Astrocyte (in vitro differentiated cells and primary cell): ENCODE data around the gene AIRE. TPM values are rescaled to one million over a fixed set of nuclear protein-coding genes. Genes with fewer than 3 reads are reported as not detected.

Source experiments
- DNase-seq: peaks from one replicate; pipeline ENCODE4 v3.0.0-alpha.2; 2010; ENCODE audit warnings: low read depth
- FAIRE-seq: peaks from 2 replicates; lab custom pipeline; 2011; peaks lifted over from hg19 to GRCh38; lab: Jason Lieb, UNC
- H2AFZ ChIP-seq: 2 replicates; pipeline ENCODE4 v1.6.0; 2012; ENCODE audit warnings: low read depth, low read length, inconsistent platforms
- H3K27ac ChIP-seq: 2 replicates; pipeline ENCODE4 v1.5.1; 2011; ENCODE audit warnings: low read depth, low read length, inconsistent platforms
- H3K27me3 ChIP-seq: 2 replicates; pipeline ENCODE4 v1.6.0; 2011; ENCODE audit warnings: low read length, inconsistent platforms; ENCODE audit not compliant: insufficient read depth
- H3K36me3 ChIP-seq: 2 replicates; pipeline ENCODE4 v1.5.1; 2011; ENCODE audit warnings: low read length, inconsistent platforms; ENCODE audit not compliant: insufficient read depth
- H3K4me1 ChIP-seq: 2 replicates; pipeline ENCODE4 v1.5.1; 2011; ENCODE audit warnings: low read length, inconsistent platforms; ENCODE audit not compliant: insufficient read depth
- H3K4me2 ChIP-seq: 2 replicates; pipeline ENCODE4 v1.6.0; 2012; ENCODE audit warnings: low read length, inconsistent platforms
- H3K4me3 ChIP-seq: 2 replicates; pipeline ENCODE4 v1.5.1; 2011; ENCODE audit warnings: low read depth, mild to moderate bottlenecking, low read length, inconsistent platforms; ENCODE audit not compliant: insufficient read depth
- H3K79me2 ChIP-seq: 2 replicates; pipeline ENCODE4 v1.6.0; 2012; ENCODE audit warnings: mild to moderate bottlenecking, low read length, inconsistent platforms; ENCODE audit not compliant: insufficient read depth
- H3K9ac ChIP-seq: 2 replicates; pipeline ENCODE4 v1.6.0; 2012; ENCODE audit warnings: mild to moderate bottlenecking, low read length, inconsistent platforms
- H3K9me3 ChIP-seq: 2 replicates; pipeline ENCODE4 v1.5.1; 2012; ENCODE audit warnings: low read depth, mild to moderate bottlenecking, low read length, inconsistent platforms; ENCODE audit not compliant: insufficient read depth
- H4K20me1 ChIP-seq: 2 replicates; pipeline ENCODE4 v1.6.0; 2012; ENCODE audit warnings: low read length, inconsistent platforms; ENCODE audit not compliant: insufficient read depth
- H3K27ac Mint-ChIP-seq: one replicate; pipeline ENCODE4 v1.8.0; 2021; ENCODE audit warnings: mild to moderate bottlenecking, mixed read lengths; ENCODE audit not compliant: unreplicated experiment
- H3K27me3 Mint-ChIP-seq: one replicate; pipeline ENCODE4 v1.8.0; 2021; ENCODE audit warnings: low read depth, mixed read lengths; ENCODE audit not compliant: unreplicated experiment
- H3K36me3 Mint-ChIP-seq: one replicate; pipeline ENCODE4 v1.8.0; 2021; ENCODE audit warnings: low read depth, mixed read lengths; ENCODE audit not compliant: unreplicated experiment
- H3K4me1 Mint-ChIP-seq: one replicate; pipeline ENCODE4 v1.8.0; 2021; ENCODE audit warnings: low read depth, mixed read lengths; ENCODE audit not compliant: unreplicated experiment
- H3K4me3 Mint-ChIP-seq: one replicate; pipeline ENCODE4 v1.8.0; 2021; ENCODE audit warnings: mild to moderate bottlenecking, moderate library complexity, mixed read lengths; ENCODE audit not compliant: unreplicated experiment
- H3K9me3 Mint-ChIP-seq: one replicate; pipeline ENCODE4 v1.8.0; 2021; ENCODE audit warnings: mild to moderate bottlenecking, mixed read lengths; ENCODE audit not compliant: unreplicated experiment
- EZH2 ChIP-seq: IDR thresholded peaks from 2 replicates; pipeline ENCODE4 v1.6.1; 2012; ENCODE audit warnings: mild to moderate bottlenecking, low read length, inconsistent platforms; ENCODE audit not compliant: insufficient read depth
- total RNA-seq: library from RNA; stranded (reverse); gene quantifications from 2 replicates; pipeline ENCODE4 v1.2.1, GENCODE V29; 2021
- TF ChIP-seq, protein P1 (sequence below): IDR thresholded peaks from 2 replicates; pipeline ENCODE4 v1.5.1; 2011; ENCODE audit warnings: low read depth, mild to moderate bottlenecking, inconsistent platforms, low read length, moderate library complexity; ENCODE audit not compliant: insufficient read depth

The AIRE gene
- total RNA-seq, 1 donor from 2014 or later: 0.07 TPM

DNA sequence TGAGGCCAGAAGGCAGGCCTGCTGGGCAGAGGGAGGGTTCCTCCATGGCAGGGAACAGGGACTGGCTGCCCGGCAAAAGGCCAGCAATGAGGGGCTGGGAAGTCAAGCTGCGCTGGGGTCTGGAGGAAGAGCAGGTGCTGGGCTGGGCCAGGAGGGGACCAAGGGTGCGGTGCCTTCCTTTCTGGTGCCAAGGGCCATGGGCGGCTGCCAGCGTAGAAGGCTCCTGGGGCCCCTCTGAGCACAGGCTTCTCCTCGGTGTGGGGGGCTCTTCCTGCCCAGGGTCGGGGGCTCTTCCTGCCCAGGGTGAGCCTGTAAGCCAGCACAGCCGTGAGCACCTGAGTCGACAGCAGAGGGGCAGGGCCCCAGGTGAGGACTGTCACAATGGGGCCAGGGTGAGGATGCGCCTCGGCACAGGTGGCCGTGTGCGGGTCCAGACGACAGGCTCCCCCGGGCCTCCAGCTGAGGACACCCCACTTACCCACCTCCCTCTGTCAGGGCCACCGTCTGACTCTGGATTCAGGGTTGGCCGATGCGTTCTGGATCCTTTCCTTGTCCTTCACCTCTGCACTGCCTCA is 13.3 kb upstream of the AIRE start:
- Histone ChIP-seq H3K9me3 (no peaks in the 10 kb centered on the region), H3K27ac (no peak overlapping the region), H3K36me3 (no peaks in the 10 kb centered on the region), H3K9ac (no peak overlapping the region), H3K4me2 (no peak overlapping the region), H3K4me3 (no peak overlapping the region), H3K4me1 (no peaks in the 10 kb centered on the region), H3K27me3 (no peaks in the 10 kb centered on the region), H2AFZ (no peak overlapping the region), H3K79me2 (no peaks in the 10 kb centered on the region), H4K20me1 (no peaks in the 10 kb centered on the region)
- Mint-ChIP-seq H3K9me3 (no peaks in the 10 kb centered on the region), H3K27ac (no peak overlapping the region), H3K27me3 (peaks cover 29% of the 10 kb centered on the region), H3K4me3 (no peak overlapping the region), H3K36me3 (no peaks in the 10 kb centered on the region), H3K4me1 (no peaks in the 10 kb centered on the region)
- TF ChIP-seq EZH2: no peak
- no peak for FAIRE-seq
- no peak for DNase-seq

DNA sequence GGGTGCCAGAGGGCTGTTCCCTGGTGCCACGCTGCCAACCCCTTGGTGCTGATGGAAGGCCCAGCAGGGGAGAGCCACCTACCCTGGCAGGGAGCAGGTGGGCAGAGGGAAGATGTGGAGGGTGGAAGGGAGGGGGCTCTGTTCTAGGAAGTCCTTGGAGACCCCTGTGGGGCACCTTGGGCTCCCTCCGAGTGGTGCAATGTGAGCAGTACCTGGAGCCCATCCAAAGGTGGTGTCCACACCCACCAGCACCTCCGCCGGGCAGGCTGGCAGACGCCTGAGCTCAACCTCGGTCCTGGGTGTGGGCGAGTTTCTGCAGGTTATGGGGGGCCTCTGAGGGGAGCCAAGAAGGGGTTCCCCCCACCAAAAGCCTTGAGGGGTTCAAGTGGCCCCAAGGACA is 12.6 kb upstream of the AIRE start:
- Mint-ChIP-seq H3K9me3 (no peaks in the 10 kb centered on the region), H3K4me3 (no peak overlapping the region)
- no peak for FAIRE-seq

DNA sequence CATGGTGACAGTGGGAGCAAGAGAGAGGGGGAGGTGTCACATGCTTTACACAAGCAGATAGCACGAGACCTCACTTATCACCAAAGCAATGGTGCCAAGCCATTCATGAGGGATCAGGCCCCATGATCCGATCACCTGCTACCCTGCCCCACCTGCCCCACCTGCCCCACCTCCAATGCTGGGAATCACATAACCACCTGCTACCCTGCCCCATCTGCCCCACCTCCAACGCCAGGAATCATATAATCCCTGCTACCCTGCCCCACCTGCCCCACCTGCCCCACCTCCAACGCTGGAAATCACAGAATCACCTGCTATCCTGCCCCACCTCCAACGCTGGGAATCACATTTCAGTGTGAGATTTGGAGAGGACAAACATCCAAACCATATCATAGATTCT is 10.6 kb upstream of the AIRE start:
- Mint-ChIP-seq H3K36me3 (no peaks in the 10 kb centered on the region), H3K4me1 (no peaks in the 10 kb centered on the region), H3K4me3 (no peak overlapping the region), H3K9me3 (no peaks in the 10 kb centered on the region), H3K27ac (no peak overlapping the region), H3K27me3 (peaks cover 20% of the 10 kb centered on the region)
- Histone ChIP-seq H3K4me1 (no peaks in the 10 kb centered on the region), H2AFZ (no peak overlapping the region), H3K9me3 (no peaks in the 10 kb centered on the region), H3K4me2 (no peak overlapping the region), H3K36me3 (no peaks in the 10 kb centered on the region), H3K79me2 (no peaks in the 10 kb centered on the region), H3K27me3 (peaks cover 2% of the 10 kb centered on the region), H3K9ac (no peak overlapping the region), H3K27ac (no peak overlapping the region), H3K4me3 (no peak overlapping the region), H4K20me1 (no peaks in the 10 kb centered on the region)
- DNase-seq: no peak
- TF ChIP-seq, protein P1, sequence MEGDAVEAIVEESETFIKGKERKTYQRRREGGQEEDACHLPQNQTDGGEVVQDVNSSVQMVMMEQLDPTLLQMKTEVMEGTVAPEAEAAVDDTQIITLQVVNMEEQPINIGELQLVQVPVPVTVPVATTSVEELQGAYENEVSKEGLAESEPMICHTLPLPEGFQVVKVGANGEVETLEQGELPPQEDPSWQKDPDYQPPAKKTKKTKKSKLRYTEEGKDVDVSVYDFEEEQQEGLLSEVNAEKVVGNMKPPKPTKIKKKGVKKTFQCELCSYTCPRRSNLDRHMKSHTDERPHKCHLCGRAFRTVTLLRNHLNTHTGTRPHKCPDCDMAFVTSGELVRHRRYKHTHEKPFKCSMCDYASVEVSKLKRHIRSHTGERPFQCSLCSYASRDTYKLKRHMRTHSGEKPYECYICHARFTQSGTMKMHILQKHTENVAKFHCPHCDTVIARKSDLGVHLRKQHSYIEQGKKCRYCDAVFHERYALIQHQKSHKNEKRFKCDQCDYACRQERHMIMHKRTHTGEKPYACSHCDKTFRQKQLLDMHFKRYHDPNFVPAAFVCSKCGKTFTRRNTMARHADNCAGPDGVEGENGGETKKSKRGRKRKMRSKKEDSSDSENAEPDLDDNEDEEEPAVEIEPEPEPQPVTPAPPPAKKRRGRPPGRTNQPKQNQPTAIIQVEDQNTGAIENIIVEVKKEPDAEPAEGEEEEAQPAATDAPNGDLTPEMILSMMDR: no peak
- no peak for TF ChIP-seq EZH2
- no peak for FAIRE-seq

More for the DNA sequence above, 12.6 kb upstream of the AIRE start:
- Histone ChIP-seq H3K9me3 (no peaks in the 10 kb centered on the region), H3K36me3 (no peaks in the 10 kb centered on the region), H3K79me2 (no peaks in the 10 kb centered on the region), H3K4me2 (no peak overlapping the region), H4K20me1 (no peaks in the 10 kb centered on the region), H3K27me3 (peaks cover 2% of the 10 kb centered on the region), H3K9ac (no peak overlapping the region), H2AFZ (no peak overlapping the region), H3K4me3 (no peak overlapping the region), H3K27ac (no peak overlapping the region), H3K4me1 (no peaks in the 10 kb centered on the region)
- no peak for DNase-seq
- TF ChIP-seq, protein P1: no peak
- no peak for TF ChIP-seq EZH2
- Mint-ChIP-seq H3K27me3 (peaks cover 27% of the 10 kb centered on the region), H3K36me3 (no peaks in the 10 kb centered on the region), H3K4me1 (no peaks in the 10 kb centered on the region), H3K27ac (no peak overlapping the region)
